Measurements from ENCODE around the gene DIPK1B.

The DIPK1B gene

DNA sequence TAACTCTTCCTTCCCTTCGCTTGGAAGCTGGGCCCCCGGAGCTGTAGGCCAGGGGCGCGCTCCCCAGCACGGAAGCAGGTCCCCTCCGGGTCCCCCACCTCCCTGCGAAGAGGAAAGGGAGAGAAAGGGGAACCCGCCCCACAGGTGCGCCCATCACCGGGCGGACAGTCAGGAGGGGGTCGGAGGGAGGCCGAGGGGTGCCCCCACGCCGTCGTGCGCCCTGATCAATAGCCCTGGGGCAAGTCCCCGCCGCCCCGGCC lies 25.9 kb upstream of the DIPK1B start:
- DNase-seq (ENCODE audit: extremely low read depth in 1 of 2, low read depth in 1 of 2) = no peak

DNA sequence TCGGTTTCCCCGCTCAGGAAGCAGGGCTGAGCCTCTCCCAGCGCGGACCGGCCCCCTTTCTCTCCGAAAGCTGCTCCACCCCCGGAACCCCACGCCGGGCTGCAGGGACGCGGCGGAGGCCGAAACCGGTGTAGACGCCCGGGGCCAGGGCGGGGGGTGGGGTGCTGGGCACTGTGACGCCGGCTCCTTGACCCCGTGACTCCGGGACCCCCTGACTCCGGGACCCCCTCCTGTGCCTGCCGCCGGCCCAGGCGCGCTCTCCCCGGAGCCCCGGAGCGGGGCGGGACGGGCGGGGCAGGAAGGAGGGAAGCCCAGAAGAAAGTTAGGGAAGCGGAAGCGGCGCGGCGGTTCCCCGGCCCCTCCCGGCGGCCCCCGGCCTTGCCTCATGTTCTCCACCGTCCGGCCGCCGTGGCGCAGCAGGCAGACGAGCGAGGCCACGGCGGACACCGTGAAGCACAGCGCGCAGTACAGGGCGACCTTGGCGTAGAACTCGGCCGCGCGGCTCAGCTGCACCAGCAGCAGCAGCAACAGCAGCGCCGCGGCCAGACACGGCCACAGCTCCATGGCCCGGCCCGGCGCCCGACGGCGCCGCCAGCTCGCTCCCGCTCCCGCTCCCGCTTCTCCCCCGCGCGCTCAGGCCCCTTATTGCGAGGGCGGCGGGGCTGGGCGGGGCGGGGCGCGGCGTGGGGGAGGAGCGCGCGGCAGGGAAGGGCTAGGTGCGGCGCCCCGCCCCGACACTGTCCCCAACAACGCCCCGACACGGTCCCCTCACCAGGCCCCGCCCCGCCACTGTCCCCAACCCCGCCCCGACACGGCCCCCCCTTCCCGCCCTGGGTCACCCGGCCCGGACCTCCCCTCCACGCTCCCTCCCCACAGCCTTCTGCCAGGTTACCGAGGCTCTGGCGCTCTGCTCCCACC lies 25.3 kb upstream of the DIPK1B start, which contains the start of gene AGPAT2:
Gene AGPAT2 (minus strand): TSS at position 664 of the 918 bp plus-strand sequence. CDS start 100 bp downstream, at position 564.
- DNase-seq (ENCODE audit: extremely low read depth in 1 of 2, low read depth in 1 of 2) = peak in 1 of 2 donors; percentile 44

DNA sequence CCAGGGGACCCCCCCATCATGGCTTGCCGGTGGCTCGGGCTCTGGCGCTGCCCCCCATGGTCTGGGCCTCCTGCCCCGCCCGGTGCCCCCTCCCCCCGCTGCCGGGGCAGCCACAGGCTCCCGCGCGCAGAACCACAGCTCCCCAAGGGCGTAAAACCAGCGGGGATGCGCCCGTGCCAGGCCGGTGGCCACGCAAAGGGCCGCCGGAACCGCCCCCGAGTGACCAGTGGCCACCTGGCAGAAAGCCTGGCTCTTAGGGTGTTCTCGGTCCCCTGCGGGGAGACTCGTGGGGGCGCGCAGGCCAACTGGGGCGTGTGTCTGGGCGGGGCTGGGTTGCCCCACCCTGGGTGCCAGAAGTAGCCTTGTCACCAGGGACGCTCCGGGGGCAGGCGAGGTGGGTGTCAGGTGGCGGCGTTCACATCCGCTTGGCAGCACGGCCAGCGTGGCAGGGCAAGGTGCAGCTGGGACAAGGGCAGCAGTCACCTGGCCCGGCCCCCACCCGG lies 24.6 kb upstream of the DIPK1B start:
- no peak for DNase-seq (ENCODE audit: extremely low read depth in 1 of 2, low read depth in 1 of 2)

- DNase-seq (ENCODE audit: extremely low read depth in 1 of 2, low read depth in 1 of 2) = no peak
Observed at GRCh38 chr9:136688274-136689107, 23.9 kb upstream of the DIPK1B start.

- DNase-seq (ENCODE audit: extremely low read depth in 1 of 2, low read depth in 1 of 2) = no peak
Observed at GRCh38 chr9:136689108-136689460, 23.3 kb upstream of the DIPK1B start.

GRCh38 chr9:136690104-136690805 lies 22.1 kb upstream of the DIPK1B start:
- no peak for DNase-seq (ENCODE audit: extremely low read depth in 1 of 2, low read depth in 1 of 2)

DNA sequence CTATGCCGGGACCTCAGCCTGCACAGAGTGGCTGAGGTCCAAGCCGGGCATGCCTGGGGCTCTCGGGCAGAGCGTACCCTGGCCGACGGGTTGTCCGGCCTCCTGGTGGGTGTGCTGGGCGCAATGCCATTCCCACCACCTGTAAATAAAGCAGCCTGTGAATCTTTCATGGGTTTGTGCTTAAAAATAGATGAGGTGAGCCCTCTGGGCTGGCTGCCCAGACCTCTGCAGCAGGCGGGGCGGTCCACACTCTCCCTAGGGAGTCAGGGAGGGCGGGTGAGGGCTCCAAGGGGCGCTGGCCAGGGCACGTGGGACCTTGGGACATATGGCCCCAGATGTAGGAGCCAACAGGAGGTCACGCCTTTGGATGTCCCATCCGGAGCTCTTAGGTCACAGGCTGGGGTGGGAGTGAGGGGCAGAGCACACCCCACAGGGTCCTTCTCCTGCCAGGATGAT lies 21.5 kb upstream of the DIPK1B start:
- DNase-seq (ENCODE audit: extremely low read depth in 1 of 2, low read depth in 1 of 2) = no peak

DNA sequence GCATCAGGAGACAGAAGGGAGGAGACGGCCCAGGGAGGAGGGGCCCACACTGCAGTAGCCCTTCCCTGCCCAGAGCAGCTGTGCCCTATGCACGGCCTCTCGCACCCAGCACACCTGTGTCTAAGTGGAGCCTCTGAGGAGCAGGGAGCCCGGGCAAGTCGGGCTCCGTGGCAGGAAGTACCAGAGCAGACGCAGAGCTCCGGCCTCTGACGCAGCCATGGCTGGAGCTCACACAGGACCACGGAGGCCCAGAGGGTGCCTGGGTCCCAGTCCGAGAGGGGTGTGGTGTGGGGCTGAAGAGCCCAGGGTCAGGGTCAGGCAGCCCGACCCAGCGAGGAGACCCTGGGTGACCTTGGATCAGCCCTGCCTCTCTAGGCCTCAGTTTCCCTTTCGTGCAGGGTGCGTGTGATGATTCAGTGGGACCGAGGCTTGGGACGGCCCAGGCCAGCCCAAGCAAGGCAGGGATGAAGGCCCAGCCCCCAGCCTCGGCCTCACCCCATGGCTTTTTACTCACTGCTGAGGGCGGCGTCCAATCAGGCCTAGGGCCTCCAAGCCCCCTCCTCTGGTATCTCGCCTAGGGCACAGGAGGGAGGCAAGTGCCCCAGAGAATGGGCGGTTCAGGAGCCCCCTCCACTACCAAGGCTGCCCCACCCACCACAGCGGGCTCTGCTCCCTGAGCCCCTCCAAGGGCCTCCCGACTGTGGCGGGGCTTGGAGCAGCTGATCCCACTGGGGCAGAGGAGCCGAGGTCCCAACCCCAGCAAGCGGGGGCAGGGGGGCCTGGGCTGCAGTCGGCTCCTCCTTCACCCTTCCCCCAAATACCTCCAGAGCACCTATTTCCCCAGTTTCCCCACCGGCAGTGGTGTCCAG lies 20.8 kb upstream of the DIPK1B start:
- DNase-seq (ENCODE audit: extremely low read depth in 1 of 2, low read depth in 1 of 2) = no peak

GRCh38 chr9:136692185-136693134 lies 19.9 kb upstream of the DIPK1B start:
- no peak for DNase-seq (ENCODE audit: extremely low read depth in 1 of 2, low read depth in 1 of 2)

GRCh38 chr9:136693135-136693489 lies 19.3 kb upstream of the DIPK1B start:
- no peak for DNase-seq (ENCODE audit: extremely low read depth in 1 of 2, low read depth in 1 of 2)

- DNase-seq (ENCODE audit: extremely low read depth in 1 of 2, low read depth in 1 of 2) = no peak
Observed at GRCh38 chr9:136693490-136694162, 18.7 kb upstream of the DIPK1B start.

DNA sequence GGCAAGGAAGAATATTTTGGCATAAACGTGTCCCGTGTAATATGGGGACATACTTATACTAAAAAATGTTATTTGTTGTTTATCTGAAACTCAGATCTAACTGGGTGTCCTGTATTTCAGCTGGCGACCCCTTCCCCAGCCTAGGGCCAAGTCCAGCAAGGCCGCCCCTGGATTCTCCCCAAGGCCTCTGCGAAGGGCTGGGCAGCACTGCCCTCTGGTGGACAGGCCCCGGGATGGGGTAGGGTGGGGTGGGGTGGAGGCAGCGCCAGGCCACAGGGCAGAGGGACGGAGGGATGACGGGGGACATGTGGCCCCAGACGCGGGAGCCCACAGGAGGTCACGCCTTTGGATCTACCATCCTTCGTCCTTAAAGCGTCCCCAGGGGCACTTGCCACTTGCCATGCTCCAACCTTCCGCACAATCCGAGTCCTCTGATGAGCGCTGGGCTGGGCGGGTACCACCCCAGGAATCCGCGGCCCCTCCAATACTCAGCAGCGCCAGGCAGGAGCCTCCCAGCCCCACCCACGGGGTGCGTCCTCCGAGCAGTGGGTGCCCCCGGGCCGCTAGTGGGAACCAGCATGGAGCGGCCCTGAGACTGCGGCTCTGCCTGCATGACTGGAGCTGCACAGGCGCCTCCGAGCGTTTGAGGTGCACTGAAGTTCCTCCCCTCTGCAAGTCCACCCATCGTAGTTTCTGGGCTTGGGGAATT lies 18.1 kb upstream of the DIPK1B start:
- no peak for DNase-seq (ENCODE audit: extremely low read depth in 1 of 2, low read depth in 1 of 2)

DNA sequence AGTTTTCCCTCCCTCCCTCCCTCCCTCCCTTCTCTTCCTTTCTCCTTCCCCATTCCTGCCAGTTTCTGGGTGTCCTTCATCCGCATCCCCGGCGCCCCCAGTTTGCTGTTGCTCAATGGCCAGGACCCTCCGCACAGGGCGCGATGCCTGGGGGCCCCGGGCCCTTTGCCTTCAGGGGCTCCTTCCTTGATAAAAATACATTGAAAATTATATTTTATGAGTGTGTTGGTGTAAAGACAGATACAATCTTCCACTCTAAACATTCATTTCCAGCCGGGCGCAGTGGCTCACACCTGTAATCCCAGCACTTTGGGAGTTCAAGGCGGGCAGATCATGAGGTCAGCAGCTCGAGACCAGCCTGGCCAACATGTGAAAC lies 17.5 kb upstream of the DIPK1B start:
- no peak for DNase-seq (ENCODE audit: extremely low read depth in 1 of 2, low read depth in 1 of 2)

DNA sequence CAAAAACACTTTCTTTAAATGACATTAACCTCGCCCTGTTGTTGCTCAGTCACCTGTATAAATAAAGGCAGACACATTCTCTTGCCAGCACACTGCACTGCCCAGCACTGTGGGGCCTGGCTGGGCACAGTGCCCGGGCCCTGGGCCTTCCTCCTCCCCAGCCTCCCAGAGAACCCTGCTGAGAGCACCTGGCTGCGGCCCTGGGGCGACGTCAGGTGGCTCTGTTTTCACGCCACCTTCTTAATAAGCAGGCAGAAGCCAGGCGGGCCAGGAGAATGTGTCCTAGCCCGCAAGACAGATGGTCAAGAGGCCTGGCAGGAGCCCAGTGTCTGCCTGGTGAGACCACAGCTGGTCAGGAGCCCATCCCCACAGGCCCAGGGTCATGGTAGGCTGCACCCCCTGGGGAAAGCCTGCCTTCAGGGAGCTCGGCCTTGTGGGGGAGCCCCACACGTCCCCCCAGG lies 16.9 kb upstream of the DIPK1B start:
- no peak for DNase-seq (ENCODE audit: extremely low read depth in 1 of 2, low read depth in 1 of 2)

- no peak for DNase-seq (ENCODE audit: extremely low read depth in 1 of 2, low read depth in 1 of 2)
Observed at GRCh38 chr9:136695955-136696354, 16.4 kb upstream of the DIPK1B start.

- no peak for DNase-seq (ENCODE audit: extremely low read depth in 1 of 2, low read depth in 1 of 2)
Observed at GRCh38 chr9:136696502-136696901, 15.9 kb upstream of the DIPK1B start.

DNA sequence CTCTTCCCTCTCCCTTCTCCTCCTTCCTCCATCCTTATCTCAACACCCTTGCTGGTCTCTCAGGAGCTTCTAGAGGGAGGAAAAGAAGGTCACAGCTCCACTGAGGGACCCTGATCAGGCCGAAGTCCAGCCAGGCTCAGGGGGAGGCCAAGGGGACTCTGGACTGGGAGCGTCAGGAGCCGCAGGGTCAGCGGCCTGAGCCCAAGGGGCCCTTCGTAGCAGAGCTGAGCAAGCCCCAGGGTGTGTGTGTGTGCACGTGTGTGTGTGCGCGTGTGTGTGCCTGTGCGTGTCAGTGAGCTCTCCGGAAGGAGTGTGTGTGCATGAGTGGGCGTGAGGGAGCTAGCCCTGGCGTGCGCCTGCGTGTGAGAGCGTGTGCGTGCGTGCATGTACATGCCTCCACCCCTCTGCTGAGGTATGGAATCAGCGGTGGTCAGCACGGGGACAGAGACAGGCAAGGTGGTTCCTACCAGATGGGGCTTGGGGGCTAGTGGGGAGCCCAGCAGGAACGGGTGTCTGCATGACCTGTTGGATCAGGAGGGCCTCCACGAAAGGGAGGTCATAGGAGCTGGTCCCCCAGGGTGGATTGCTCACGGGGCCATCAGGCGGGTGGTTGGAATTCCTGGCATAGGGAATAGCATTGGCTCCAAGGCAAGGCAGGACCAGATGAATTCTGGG lies 15.1 kb upstream of the DIPK1B start:
- DNase-seq (ENCODE audit: extremely low read depth in 1 of 2, low read depth in 1 of 2) = no peak

Data from stimulated activated CD8-positive, alpha-beta memory T cell treated with anti-CD3 and anti-CD28 coated beads, Interleukin-7, amount 100 ng/mL, for 48 hours (primary cell).